Stimulated activated CD4-positive, alpha-beta T cell treated with anti-CD3 and anti-CD28 coated beads, TNF-alpha, amount 100 ng/mL, for 1 hour (primary cell): Measurements from ENCODE around the gene SORL1-AS1.

Experiments used
- DNase-seq, 3 donors: peaks; one replicate each; pipeline ENCODE4 v3.0.0-alpha.2; 2020; ENCODE audit warnings: low read depth in 3 of 3, low spot score in 1 of 3

Gene SORL1-AS1

GRCh38 chr11:121476379-121477032 is 23.7 kb upstream of the SORL1-AS1 start:
- no peak for DNase-seq

- no peak for DNase-seq
These were observed 21.9 kb upstream of the SORL1-AS1 start for GRCh38 chr11:121474680-121475079.

GRCh38 chr11:121473064-121473777 is 20.5 kb upstream of the SORL1-AS1 start:
- no peak for DNase-seq

- DNase-seq, result no peak
These were observed 19.5 kb upstream of the SORL1-AS1 start for GRCh38 chr11:121472312-121472711.

GRCh38 chr11:121471167-121471566 is 18.4 kb upstream of the SORL1-AS1 start:
- no peak for DNase-seq

- no peak for DNase-seq
These were observed 17.1 kb upstream of the SORL1-AS1 start for GRCh38 chr11:121469910-121470309.

GRCh38 chr11:121467965-121468364 is 15.2 kb upstream of the SORL1-AS1 start:
- peak in 2 of 3 donors; percentile 53 to 60 for DNase-seq

- no peak for DNase-seq
These were observed 14.7 kb upstream of the SORL1-AS1 start for GRCh38 chr11:121467471-121467870.

- no peak for DNase-seq
These were observed 13.5 kb upstream of the SORL1-AS1 start for GRCh38 chr11:121466063-121466794.

GRCh38 chr11:121465709-121466062 is 12.9 kb upstream of the SORL1-AS1 start:
- DNase-seq, result no peak

GRCh38 chr11:121464352-121464946 is 11.7 kb upstream of the SORL1-AS1 start:
- DNase-seq, result peak in 2 of 3 donors; percentile 49 to 58

GRCh38 chr11:121463689-121464335 is 11.0 kb upstream of the SORL1-AS1 start:
- DNase-seq, result no peak

GRCh38 chr11:121461843-121462242 is 9.1 kb upstream of the SORL1-AS1 start:
- no peak for DNase-seq

GRCh38 chr11:121460941-121461514 is 8.3 kb upstream of the SORL1-AS1 start:
- no peak for DNase-seq

- DNase-seq, result no peak
These were observed 6.7 kb upstream of the SORL1-AS1 start for GRCh38 chr11:121459413-121460017.

GRCh38 chr11:121458551-121458950 is 5.8 kb upstream of the SORL1-AS1 start:
- no peak for DNase-seq

GRCh38 chr11:121456816-121457431 is 4.2 kb upstream of the SORL1-AS1 start:
- no peak for DNase-seq

- no peak for DNase-seq
These were observed 3.4 kb upstream of the SORL1-AS1 start for GRCh38 chr11:121456151-121456550.

- no peak for DNase-seq
These were observed 2.3 kb upstream of the SORL1-AS1 start for GRCh38 chr11:121455115-121455514.
